GM12865 (cell line): ENCODE measurements around the gene PRKCA.
A peak's percentile ranks its signal among the peaks of the same experiment; 100 is the strongest.

ENCODE experiments used
- DNase-seq: peaks from one replicate; pipeline ENCODE4 v3.0.0; 2010; ENCODE audit warnings: low read depth
- H3K4me3 ChIP-seq: 2 replicates; pipeline ENCODE4 v1.5.1; 2011; ENCODE audit warnings: mild to moderate bottlenecking, low read depth, low read length, control low read depth
- CTCF ChIP-seq: IDR thresholded peaks from 2 replicates; pipeline ENCODE4 v1.5.1; 2011; ENCODE audit warnings: low read length, control low read depth, low read depth, inconsistent platforms; ENCODE audit not compliant: insufficient read depth; ENCODE audit errors: missing control alignments

Gene PRKCA

GRCh38 chr17:66767154-66767933, 464.9 kb downstream of the PRKCA start:
- no peak for TF ChIP-seq CTCF
- H3K4me3 ChIP-seq = no peak overlapping the region
- peak; percentile 5 for DNase-seq

DNA sequence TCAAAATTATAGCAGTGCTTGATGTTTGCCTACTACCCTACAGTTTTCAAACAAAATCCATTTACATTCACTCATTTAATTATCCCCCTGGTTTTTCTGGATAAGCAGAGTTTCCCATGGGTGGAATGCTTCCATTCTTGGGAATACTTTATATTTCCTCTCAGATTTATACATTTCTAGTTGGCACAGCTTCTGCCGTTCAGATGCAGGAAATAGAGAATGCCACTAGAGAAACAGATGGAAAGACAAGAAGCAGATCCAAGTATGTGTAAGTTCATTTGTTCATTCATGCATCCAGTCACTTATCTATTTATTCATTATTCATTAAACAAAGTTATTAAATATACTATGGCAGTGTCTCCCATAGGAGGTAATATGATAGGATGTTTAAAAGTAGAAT, 467.5 kb downstream of the PRKCA start:
- TF ChIP-seq CTCF = no peak
- no peak for DNase-seq
- H3K4me3 ChIP-seq = no peak overlapping the region

- H3K4me3 ChIP-seq = no peak overlapping the region
- no peak for DNase-seq
- TF ChIP-seq CTCF = no peak
These were observed 469.9 kb downstream of the PRKCA start for GRCh38 chr17:66772148-66772812.

- no peak for TF ChIP-seq CTCF
- DNase-seq = no peak
- H3K4me3 ChIP-seq = no peak overlapping the region
These were observed 472.9 kb downstream of the PRKCA start for GRCh38 chr17:66775271-66775670.

- DNase-seq = no peak
- H3K4me3 ChIP-seq = no peak overlapping the region
- TF ChIP-seq CTCF = no peak
These were observed 473.5 kb downstream of the PRKCA start for GRCh38 chr17:66775881-66776400.

DNA sequence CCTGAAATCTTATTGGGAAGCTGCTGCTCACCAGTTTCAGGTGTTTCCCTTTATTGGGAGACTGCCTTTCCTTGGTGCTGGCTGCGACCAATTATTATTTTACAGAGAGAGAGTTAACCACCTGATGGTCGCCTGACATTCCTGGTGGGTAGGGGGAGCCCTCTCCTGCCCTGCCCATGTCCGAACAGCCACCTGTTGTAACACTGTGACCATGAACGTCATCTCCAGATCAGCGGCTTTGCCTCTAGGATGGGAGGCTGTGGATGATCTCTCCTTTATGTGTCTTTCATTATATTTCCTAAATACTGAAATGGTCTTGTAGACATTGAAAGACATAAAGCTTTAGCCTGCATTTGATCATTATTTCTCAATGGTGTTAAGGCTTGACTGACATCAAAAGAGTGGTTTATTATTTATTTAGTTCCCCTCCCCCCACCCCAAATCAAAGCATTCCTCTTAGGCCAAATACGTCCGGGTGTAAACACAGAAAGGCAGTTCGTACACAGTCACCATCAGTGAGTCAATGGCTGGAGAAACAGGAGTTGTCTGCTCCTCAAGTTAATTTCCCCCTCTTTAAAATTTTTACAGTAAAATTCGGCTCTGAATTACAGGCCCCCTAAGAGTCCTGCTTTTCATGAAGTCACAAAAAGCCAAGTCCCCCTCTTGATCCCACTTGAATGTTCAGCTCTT, 474.7 kb downstream of the PRKCA start:
- no peak for TF ChIP-seq CTCF
- DNase-seq = no peak
- no peak overlapping the region for H3K4me3 ChIP-seq
